Stromal cell of bone marrow (primary cell): ENCODE results near the gene TBC1D7.
"Not testable (repeated sequence)": the region's sequence is repeated elsewhere in the genome, so short reads cannot be mapped to it uniquely, and the experiment has no call there.

ENCODE experiments used
- DNase-seq: peaks from one replicate; pipeline ENCODE4 v3.0.0-alpha.2; 2012; ENCODE audit warnings: low read depth

TBC1D7 gene

DNA sequence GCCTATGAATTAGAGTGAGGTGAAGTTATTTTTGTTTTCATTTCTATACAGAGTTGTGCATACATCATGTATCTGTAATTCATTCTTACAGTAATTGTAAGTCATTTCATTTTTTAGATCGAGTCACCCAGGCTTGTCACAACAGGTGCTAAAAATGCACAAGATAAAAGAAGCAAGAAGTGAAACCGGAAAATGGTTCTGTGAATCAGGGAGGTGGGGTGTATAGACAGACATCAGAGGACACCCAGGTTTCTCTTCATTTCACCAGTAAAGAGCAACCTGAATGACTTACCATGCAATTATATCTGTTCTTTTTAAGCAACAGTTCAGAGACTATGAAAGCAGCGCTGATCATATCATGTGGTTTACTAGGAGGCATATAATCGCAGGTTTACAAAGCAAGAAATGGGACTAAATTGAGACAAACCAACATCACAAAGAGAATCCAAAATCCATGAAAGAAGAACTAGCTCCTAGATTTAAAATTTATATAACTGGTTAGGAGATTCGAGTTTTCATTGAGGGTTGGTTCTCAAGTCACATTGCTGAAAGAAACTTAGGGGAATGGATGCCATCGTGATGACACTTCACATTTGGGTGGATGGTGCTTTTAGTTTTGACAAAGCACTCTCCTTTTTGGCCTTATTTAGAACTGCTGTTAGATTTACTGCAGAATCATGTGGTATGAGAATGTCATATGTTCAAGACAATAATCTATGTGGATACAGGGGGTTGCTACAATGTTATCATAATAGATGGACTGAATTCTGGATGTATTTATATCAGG lies 27.9 kb upstream of the TBC1D7 start:
- no peak for DNase-seq

DNA sequence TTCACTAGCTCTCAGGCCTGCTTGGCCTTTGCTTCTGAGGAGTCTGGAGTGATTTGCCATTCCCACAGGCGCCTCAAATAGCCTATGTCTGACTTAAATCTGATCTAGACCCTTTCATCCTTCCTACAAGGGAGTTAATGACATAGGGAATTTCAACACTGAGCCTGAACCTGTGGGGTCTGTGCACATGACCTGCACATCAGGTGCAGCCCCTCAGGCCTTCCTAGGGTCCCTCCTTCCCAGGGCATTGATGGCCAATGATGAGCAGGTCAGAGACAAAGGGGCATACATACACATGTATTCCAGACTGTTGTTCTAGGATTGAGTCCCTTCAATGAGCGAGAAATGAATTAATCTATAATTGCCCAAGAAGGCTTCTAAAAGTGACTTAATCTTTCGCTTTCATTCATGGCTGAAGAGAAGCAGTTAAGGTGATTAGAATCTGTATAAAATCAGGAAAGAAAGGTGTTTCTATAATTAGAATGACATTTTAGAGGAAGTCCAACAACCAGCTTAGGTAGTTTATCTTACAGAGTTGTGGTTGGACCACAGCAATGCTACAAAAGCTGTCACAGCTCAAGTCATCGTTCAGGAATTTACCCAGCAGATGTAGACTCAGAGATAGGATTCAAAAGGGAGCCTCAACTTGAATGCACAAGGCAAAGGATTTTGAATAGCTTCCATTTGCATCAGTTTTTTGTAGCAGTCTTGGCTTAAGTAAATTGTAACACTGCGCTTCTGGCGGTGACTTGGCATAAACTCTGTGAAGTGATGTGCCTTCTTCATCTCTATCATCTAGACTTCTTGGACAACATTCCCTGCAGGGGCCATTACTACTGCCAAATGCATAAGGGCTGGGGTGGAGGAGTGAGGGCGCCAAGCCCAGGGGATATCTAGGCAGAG lies 27.0 kb upstream of the TBC1D7 start:
- peak; percentile 69 for DNase-seq

DNA sequence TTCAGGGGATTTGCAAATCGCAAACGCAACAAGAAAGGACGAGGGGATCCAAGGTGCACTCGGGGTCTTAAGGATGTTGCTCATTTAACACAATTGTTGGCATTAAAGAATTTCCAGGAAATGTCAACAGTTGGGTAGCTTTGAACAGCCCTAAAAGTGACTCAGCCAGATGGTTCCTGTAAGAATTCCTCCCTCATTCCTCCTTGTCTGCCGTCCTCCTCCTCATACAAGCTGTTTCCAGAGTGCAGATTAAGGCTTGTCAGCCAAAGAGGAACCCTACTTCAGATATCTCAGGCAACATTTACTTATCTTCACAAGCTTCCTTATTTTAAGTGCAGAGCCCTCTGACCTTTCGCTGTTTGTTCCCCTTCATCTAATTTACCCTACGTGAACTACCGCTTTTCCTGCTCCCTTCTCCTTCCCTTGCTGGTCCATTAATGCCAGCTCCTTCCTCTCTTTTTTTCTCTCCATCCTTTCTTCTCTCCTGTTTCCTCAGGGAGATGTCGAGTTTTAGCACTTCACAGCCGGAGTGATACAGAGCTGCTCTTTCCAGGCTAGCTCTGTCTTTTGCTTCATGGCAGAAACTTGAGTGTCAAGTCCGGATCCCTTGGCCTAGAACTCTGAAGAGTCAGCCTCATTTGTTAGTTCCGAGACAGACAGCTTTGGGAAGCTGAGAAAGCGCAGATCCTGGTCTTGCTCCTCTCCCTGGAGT lies 26.1 kb upstream of the TBC1D7 start:
- DNase-seq, result no peak

DNA sequence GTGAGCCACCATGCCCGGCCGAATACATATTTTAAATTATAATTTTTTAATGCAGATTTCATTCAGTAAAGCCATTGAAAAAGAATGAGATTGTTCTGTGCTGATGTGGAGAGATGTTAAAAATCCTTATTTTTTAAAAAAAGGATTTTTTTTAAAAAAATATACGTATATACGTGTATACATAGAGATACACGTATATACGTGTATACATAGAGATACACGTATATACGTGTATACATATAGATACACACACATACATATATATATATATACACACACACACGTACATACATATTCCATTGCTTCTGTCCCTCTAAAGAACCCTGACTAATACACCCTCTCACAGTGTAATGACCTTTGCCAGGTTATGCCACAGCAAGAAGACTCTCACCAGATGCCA lies 23.8 kb upstream of the TBC1D7 start:
- DNase-seq, result no peak

DNA sequence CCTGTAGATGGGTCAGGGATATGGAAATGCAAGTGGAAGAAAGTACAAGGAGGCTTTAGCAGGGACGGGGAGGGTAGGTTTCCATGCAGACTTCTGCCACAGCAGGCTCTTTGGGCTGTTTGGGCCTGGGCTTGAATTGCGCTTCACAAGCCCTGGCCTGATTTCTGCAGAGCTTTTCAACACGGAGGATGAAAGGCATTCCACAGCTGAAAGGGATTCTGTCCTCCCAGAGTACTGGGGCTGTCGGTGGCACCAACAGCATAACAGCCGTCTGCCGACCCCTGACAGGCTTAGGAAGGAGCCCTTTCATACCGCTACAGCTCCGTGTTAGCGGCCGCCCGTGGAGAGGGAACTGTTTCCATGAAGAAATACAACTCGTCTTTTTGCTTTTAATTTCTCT lies 22.9 kb upstream of the TBC1D7 start:
- no peak for DNase-seq

DNA sequence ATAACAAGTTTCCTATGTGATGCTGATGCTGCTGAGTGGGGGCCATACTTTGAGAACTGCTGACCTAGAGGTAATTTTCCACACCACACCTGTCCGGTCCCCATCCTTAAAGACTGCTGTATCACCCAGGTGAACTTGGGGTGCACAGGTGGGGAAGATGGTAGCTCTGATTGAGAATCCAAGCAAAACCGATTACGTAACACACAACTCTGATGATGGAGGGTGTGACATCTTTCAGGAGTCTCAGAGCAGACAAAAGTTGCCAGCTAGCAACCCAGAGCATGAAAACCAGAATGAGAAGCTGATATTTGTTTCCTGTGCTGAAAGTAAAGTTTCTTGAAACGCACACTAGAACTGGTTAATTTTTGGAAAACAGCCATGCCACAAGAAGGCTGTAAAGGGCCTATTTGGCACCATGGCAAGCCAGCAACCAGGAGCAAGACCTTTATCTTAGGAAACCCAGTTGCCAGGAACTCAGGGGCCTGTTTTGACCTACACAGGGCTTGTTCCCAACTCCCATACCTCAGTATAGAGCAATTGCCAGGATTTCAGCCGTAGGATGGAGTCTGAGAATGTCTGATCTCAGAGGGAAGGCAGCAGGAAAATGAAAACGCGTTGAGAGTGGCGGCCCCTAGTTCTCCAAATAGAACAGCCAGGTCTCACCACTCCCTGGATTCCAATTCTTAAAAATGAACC lies 21.6 kb upstream of the TBC1D7 start:
- no peak for DNase-seq

DNA sequence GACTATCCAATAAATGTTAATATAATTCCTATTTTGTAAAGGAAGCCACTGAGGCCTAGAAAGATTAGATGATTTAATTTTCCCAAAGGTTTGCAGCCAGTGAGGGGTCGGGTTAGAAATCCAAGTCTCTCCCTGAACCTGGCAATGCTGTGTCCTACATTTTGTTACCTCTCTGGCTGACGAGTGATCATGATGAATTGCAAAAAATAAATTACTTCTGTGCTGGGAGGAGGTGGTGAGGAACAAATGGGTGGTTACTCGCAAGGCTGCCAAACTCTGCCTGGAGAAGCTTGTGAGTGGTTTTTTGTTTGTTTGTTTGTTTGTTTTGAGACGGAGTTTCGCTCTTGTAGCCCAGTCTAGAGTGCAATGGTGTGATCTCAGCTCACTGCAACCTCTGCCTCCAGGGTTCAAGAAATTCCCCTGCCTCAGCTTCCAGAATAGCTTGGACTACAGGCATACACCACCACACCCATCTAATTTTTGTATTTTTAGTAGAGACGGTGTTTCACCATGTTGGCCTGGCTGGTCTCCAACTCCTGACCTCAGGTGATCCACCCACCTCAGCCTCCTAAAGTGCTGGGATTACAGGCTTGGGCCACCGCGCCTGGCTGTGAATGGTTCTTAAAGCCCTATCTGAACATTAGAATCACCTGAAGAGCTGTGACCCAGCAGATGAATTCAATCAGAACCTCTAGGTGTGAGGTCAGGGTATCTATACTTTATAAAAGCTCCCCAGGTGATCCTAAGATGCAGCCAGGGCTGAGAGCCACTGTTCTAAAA lies 20.2 kb upstream of the TBC1D7 start:
- no peak for DNase-seq

DNA sequence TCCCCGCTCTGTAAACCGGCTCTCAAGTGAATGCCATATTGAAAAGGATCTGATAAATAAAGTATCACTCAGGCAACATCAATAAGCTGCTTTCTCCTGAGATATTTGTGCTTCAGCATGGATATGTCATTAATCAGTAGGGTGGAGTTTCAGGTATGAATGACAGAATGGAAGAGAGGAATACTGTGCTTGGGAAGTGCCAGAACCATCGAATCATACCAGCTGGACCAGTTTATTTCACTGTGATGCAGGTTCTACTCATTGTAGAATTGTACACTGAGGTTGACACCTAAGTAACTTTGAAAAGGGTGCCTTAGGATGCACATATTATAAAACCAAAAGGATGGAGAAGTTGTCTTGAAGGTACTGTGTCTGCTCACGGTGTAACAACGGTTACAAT lies 17.9 kb upstream of the TBC1D7 start:
- DNase-seq, result no peak

DNA sequence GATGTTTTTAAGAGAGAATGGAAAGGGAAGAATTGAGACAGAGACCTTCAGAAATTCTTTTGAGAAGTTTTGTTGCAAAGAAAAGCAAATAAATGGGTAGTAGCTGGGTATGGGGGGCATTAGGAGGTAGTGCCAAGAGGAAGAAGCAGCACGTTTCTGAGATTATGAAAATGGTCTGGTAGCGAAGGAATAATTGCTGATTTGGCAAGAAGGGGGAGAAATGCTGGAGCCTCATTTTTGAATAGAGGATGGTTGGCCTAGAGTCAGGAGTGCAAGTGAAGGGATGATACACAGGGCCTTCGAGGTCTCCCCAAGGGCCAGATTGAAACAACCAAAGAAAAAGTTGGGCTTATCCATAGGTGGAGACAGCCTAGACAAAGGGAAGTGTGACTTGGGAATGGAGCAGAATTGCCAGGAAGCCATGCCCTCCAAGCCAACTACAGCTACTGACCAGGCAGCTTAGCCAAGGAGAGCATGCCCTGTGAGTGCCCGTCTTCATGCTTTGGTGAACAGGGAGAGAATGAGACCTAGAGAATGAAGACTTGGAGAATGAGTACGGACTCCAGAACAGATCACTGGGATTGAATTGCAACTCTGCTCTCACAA lies 14.2 kb upstream of the TBC1D7 start:
- DNase-seq, result no peak

DNA sequence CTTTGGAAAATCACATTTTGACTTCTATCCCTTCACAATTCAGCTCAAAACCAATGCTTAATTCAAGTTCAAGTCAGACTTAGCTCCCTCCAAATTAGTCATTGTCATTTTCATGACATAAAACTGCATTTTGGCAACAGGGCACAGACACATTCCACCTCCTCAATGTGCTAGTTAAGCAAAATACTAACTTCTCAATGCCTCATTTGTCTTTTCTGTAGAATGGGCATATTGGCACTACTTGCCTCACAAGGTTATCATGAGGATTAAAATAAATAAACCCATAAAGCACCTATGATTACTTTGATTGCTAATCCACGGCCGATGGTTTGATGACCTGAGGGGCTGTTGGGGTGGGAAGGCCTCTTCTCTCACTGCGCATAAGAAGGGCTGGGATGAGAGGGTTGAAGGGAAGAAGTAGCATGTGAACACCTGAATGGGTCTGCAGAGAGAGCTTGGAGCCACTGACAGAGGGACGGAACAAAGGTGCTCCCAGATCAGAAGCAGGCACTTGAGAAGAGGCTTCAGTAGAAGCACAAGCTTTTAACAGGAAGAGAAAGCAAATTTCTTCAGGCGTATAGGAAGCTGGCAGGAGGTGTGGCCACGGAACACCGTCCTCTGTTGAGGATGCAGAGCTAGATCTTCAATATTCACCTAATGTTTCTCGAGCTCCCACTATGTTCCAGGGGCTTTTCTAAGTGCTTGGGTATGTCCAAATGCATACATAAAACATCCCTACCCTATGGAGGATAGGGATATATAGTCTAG lies 11.7 kb upstream of the TBC1D7 start:
- DNase-seq, result no peak

DNA sequence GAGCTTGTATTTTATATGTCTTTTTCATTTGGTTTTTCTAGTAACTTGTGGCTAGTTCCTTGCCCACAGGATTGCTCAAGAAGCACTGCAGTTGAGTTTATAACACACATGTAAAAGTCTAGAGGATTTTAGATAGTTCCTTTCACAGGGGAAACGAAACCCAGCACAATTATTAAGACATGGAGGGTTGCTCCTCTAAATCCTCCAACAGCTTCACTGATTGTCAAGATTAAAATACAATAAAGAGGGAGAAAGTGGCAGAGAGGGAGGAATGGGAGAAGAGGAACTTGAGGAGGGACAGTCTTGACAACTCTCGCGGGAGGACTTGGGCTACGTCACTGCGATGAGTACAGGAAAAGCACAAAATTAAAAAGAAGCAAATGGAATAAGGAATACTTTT lies 9.7 kb upstream of the TBC1D7 start:
- no peak for DNase-seq

DNA sequence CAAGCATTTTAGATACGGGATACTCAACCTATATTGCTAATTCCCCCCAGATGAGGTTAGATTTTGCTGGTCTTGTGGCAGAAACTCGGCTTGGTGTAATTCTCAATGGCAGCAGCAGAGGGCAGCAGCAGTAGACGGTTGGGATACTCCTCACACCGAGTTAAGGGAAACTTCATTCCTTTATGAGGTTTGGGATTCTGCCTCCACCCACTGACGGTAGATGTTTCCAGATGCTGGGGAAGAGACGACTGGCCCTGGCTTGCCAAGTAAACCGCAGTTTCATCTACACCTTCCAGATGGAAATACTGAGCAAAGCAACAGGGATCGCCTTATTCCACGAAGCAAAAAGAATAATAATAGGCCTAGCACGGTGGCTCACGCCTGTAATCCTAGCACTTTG lies 8.2 kb upstream of the TBC1D7 start:
- DNase-seq, result peak; percentile 86

DNA sequence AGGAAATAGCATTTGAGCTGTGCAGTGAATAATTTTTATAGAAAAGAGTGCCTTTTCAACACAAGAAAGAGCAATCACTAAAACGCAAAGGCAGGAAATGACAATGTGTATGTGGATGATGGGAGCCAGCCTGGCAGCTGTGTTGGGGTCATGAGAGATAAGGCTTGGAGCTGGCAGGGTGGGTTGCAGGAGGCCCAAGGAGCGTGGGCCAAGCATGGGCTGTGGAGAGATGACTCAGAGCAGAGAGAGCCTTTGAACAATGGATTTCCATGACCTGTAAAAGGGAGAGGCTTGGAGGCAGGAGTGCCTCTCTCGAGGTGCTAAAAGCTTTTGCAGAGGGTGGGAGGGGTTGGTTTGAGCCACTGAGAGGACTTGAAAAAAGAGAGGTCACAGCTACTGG lies 6.6 kb upstream of the TBC1D7 start:
- no peak for DNase-seq

DNA sequence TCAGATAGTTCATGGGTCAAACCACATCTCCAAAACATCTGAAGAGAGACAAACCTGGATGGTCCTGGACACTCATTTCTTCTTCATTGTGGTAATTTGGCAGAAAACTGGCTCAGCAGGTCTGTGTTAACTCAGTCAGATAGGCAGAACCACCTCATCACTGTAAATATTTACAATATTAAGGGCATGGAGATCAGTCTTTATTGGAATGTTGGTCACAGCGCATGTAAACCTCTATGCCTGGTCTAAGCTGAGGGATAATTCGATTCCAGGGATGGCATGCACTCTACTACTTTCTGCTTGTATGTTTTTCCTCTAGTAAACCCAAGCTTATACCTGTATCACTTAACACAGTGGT lies 4.0 kb upstream of the TBC1D7 start:
- no peak for DNase-seq

DNA sequence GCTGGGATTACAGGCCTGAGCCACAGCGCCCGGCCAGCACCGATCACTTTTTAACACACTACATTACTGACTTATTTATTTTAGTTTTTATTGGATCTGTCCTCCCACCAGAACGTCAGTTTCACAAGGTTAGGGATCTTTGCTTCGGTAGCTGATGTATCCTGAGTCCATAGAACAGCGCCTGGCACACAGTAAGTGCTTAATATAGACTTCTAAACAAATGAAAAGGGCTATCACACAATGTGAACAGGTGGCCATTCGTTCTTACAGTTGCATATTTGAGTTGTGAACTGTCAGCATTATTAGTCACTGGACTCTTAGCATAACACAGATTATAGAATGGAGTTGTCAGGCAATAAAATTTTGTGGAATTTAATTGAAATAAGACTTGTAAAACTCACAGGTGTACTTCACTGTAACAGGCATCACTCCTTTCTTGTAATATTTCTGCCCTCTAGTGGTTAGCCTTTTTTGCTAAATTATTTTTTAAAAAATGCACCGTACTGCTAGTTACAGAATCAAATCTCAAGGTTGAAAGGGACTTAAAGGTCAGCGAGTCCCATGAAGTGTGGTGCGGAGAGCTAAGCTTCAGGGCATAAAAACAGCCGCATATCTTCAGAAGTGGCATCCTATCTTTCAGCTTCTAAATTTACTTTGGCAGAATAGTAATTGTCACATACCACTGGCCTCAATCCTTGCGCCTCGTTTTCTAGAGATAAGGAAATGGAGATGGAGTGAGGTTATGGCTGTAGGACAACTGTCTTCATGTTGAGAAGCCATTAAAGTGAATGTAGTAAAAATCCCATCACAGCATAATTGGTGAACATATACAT lies 3.4 kb upstream of the TBC1D7 start:
- DNase-seq, result no peak

DNA sequence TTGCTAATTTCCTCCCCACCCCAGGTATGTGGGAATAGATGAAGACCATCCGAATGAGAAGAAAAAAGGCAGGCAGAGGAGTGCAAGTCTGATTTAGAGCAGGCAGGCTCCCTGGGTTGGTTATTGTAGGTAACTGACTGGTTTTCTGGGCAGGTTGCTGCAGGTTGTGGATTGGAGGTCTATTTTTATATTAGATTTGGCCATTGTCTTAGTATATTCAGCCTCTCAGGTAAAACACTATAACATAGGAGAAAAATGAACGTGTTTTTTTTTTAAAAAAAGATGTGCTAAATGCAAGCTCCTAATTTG lies 492 bp upstream of the TBC1D7 start:
- DNase-seq, result no peak

DNA sequence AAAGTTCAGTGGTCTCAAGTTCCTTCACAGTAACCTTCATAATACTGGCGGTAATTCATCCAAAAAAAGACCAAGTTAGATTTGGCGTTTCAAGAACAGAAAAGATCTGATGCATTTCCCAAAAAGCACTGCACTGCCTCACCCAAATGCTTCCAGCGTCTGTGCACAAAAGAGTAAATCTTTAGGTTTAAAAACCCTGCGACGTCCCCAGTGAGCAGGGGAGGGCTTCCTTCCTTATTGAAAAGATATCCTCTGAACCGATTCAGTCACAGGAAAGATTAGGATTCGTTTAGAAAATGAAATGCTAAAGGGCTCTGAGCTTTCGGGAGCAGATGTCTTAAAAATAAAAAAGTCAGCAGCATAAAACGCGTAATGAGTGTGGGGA lies 654 bp downstream of the TBC1D7 start:
- no peak for DNase-seq

DNA sequence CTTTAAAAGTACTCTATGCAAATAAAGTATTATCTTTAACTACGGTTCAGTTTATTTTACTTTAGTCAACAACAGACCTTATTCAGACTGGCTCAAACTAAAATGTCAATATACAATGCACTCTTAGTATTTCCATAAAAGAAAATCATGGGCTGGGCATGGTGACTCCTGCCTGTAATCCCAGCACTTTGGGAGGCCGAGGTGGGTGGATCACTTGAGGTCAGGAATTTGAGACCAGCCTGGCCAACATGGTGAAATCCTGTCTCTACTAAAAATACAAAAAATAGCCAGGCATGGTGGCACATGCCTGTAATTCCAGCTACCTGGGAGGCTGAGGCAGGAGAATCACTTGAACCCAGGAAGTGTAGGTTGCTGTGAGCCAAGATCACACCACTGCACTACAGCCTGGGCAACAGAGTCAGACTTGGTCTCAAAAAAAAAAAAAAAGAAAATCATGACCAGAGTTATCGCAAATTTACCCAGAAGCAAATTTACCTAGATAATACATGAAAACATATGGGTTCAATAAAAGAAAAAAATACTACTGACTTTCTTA lies 2.2 kb downstream of the TBC1D7 start:
- DNase-seq, result not testable (repeated sequence)

DNA sequence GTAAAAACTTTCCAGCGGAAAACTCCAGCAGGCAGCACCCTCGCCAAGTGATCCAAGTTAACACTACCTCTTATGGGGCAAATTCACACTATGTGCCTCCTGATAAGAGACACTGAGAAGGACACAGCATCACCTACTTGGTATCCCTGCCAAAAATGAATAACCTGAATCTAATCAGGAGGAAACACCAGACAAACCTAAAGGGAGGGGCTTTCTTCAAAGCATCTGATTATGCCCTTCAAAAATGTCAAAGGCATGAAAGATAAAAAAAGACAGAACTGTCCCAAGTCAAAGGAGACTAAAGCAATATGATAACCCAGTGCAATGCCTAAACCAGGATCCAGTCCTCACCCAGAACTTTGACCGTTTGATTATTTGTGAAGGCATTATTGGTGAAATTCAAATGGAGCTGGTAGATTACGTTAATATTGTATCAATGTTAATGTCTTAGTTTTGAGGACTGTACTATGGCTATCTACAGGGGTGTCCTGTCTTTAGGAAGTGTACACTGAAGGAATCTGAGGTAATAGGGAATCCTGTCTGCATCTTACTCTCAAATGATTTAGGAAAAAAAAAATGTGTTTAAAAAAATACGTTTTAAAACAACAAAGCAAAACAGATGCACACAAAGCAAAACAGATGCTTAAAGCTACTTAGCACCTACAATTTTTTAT lies 8.3 kb downstream of the TBC1D7 start:
- no peak for DNase-seq
